ENCODE results near the gene GALR2.
"Not testable (repeated sequence)": the region's sequence is repeated elsewhere in the genome, so short reads cannot be mapped to it uniquely, and the experiment has no call there.

The GALR2 gene

GRCh38 chr17:76050538-76051467 is 23.8 kb upstream of the GALR2 start:
- no peak for DNase-seq

GRCh38 chr17:76051561-76051960 is 23.0 kb upstream of the GALR2 start:
- DNase-seq = no peak

DNA sequence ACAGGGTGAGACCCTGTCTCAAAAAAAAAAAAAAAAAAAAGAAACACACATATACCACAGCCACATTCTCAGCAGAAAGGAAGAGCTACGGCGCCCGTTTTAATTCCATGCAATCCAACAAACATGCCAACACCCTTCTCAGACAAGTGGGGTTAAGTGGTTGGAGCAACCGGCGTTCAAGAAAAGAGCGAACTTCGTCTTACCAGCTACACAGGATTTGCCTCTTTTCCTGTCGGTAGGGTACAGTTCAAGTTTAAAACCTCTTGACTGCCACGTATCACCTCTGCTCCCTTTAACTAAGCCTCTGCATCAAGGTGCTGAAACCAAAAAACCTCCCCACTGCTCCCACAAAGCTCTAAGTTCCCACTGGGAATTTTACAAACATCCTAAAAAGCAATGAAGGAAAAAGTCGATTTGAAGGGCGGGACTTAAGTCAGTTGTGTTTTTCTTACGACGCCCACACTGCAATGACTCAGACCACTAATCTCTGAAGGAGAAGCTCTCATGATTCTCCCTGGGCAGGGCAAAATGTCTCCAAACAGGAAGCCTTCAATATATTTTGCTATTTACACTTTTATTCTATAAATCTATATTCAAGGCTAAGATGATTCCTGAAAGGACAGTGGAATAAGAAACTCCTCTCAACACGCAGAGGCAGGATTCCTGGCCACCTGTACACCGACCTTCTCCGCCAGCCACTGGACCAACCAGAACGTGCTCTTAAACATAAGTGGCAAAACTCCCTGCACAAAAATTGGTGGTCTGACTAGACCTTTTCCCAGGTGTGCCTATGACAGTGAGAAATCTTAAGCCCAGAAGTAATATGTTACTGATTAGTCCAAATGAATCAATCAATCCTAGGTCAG is 21.1 kb upstream of the GALR2 start:
- DNase-seq = no peak

DNA sequence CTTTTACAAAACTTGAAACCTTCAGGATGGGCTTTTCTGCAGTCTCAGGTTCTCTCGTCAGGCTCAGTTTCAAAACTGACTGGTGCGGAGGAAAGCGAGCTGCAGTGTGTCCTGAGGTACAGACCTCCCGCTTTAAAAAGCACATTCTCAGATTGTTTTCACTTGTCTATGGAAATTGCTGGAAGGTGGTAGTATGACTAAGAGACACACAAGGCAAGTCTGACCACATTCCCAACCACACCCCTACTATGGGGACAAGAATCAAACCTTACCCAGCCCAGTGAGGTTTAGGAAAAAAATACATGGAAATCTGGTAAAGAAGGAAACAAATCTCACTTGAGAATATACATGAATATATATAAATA is 20.5 kb upstream of the GALR2 start:
- no peak for DNase-seq

DNA sequence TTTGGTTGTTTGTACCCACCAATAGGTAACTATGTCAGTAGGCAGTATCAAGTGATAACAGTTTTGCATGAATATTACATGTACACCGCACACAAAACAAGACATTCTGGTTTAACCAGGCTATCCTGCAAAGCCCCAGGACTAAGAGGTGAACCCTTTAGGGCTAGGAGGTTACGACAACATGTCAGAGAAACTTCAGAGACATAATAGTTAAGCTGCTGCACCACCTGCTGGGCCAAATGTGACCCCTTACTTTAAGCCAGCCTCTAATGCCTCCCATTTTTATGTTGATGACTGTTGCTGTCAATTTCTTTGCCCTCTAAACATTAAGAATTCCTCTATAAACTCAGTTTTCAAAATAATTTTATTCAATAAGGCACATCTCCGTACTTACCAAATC is 17.7 kb upstream of the GALR2 start:
- DNase-seq = no peak

- not testable (repeated sequence) for DNase-seq
Measured at GRCh38 chr17:76058264-76058663, 16.3 kb upstream of the GALR2 start.

DNA sequence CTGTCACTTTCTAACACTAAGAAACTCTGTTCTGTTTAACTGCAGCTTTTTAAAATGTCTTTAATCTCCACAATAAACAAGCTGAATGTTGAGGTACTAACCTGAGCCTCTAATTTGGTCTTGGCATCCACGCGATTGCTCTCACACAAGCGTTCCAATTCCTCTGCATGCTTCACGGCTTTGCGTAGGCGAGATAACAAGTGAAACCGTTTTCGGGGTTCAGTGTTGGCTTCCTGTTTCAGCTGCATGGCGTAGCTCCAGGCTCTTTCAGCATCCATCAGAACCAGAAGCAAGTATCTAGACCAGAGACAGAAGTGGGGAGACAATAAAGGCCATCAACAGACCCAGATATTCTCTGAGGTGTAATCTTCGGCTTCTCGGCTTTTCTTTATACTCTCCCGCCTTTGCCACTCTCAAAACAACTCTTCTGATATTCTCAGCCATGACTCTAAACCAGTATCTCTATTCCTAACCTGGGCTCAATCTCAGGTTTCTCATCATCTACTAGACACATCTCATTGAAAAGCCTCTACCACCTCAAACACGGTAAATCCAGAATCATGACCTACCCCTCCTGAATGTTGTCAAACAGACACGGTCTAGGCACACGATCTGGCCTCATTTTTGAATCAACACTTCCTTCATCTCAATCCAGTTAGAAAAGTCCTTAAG is 10.6 kb upstream of the GALR2 start:
- no peak for DNase-seq

DNA sequence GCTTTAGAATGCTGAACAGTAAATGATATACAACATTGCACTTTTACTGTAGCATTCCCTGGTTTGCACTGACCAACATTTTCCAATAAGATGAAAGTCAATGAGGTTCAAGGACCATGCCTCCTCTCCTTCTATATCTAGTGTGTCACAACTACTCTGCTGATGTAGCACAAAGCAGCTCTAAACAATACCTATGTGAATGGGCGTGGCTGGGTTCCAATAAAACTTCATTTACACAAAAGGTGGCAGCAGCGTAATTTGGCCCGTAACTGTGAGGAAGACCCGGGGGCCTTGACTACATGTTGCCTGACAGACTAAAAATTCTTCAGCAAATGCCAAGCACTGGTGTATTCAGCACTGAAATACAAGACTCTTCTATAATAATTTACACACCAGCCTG is 8.8 kb upstream of the GALR2 start:
- no peak for DNase-seq

DNA sequence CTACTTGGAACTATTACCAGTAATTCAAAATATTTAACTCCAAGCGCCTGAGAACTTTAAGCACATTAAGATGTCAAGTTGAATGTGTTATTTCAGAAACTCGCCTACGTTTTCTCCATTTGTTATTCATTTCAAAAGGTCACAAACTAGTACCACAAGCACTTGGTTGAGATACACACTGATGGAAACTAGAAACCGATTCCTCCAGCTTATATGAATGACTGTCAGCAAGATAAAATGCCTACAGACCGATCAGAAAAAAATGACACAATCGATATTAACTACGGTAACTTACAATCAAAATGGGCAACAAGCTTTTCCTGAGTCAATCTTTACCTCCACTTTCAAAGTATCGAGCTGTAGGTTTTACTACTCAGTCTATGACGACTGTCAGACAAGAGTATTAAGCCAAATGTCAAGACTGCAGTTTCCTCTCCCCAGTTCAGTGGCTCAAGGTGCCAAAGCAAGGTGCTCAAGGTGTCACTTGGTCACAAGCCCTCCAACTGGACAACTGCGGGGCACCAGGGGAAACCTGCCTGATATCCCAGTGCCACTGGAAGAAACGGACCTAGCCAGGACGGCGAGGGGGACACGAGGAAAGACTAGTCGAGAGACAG is 2.9 kb upstream of the GALR2 start:
- no peak for DNase-seq

- peak; percentile 91 for DNase-seq
Measured at GRCh38 chr17:76072148-76072858, 2.3 kb upstream of the GALR2 start, which contains the start of gene SRP68. Gene SRP68, minus strand, starts transcription at chr17:76072517. Its CDS starts 26 bp downstream, at chr17:76072491.

DNA sequence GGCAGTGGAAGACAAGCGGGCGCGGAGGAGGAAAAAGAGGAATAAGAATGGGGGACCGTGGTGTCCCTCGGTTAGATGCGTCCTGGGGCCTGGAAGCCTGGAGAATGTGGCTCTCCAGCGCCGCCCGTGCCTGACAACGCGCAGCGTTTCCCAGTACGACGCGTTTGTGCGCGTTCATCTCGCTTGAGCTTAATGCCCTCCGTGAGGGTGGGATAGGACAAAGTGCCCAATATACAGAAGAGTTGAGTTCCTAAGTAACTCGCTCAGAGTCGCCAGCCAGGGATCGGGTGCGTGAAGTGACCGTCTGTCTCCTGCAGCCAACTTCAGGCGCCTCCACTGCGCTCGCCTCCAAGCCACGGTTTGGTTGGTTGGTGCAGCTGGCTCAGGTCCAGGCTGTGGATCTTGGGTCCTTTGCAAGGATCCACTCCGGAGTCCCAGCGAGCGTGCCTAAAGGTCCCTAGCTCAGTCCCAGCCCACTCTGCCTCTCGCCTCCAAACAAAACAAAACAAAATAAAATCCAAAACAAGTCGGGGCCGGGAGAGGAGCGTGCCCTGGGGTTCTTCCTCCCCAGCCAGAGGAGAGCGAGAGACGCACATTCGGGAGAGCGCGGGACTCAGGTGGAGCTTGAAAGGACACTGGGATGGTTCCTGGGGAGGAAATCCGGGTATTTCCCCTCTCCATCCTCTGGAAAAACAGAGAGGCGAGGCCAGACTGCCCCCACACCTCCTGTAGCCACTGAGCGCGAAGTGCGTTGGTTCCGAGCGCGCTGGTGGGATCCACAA is 974 bp downstream of the GALR2 start:
- no peak for DNase-seq

DNA sequence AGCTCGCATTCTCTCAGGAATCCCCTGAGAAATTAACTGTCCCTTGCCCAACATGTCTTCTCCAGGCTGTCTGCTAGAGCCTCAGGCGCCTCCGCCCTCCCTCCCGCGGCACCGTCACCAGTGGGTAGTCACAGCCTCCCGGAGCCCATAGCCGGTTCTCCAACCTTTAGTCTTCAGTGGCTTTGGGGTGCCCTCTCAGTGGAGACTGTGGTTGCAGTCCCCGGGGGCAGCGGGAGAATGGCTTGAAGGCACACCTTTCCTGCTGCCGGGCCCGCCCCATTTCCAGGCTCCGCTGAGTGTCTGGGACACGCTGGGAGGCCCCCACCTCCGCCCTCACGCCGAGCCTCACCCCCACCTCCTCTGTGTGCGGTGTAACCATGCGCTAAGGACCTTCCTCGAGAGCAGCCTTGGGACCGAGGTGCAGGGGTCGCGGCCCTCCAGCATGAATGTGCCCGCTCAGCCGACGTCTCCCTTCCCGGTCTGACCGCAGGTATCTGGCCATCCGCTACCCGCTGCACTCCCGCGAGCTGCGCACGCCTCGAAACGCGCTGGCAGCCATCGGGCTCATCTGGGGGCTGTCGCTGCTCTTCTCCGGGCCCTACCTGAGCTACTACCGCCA is 1.7 kb downstream of the GALR2 start:
- DNase-seq = no peak

DNA sequence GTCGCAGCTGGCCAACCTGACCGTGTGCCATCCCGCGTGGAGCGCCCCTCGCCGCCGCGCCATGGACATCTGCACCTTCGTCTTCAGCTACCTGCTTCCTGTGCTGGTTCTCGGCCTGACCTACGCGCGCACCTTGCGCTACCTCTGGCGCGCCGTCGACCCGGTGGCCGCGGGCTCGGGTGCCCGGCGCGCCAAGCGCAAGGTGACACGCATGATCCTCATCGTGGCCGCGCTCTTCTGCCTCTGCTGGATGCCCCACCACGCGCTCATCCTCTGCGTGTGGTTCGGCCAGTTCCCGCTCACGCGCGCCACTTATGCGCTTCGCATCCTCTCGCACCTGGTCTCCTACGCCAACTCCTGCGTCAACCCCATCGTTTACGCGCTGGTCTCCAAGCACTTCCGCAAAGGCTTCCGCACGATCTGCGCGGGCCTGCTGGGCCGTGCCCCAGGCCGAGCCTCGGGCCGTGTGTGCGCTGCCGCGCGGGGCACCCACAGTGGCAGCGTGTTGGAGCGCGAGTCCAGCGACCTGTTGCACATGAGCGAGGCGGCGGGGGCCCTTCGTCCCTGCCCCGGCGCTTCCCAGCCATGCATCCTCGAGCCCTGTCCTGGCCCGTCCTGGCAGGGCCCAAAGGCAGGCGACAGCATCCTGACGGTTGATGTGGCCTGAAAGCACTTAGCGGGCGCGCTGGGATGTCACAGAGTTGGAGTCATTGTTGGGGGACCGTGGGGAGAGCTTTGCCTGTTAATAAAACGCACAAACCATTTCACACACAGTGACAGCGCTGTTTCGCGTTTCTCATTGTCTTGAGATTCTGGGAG is 2.4 kb downstream of the GALR2 start:
- no peak for DNase-seq

DNA sequence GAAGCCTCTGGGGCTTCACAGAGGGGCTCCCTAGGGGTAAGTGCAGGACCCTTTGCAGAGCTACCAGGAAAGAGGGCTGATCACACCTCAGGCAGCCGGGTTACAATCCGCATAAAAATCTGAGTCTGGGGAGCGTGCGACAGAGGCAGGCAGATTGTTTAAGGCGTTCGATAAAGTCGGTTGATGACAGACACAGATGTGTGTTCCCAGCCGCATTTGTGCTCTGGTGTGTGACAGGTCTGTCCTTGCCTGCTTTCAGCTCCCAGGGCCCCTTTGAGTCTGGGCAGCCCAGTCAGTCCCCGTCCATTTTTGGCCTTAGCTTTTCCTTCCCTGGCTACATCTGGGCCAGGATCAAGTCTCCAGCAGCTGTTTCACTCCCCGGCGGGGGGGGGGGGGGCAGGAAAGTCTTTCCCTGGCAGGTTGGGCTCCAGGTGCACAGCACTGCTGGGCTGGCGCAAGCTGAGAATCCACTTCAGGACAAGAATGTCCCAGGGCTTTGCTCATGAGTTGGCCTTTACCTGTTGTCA is 3.1 kb downstream of the GALR2 start:
- no peak for DNase-seq

DNA sequence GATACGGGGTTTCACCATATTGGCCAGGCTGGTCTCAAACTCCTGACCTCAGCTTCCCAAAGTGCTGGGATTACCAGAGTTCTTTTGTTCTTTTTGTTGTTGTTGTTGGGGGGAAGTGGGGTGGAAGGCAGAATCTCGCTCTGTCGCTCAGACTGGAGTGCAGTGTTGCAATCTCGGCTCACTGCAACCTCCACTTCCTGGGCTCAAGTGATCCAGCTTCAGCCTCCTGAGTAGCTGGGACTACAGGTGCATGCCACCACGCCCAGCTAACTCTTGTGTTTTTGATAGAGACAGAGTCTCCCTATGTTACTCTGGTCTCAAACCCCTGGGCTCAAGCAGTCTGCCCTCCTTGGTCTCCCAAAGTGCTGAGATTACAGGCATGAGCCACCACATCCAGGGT is 3.8 kb downstream of the GALR2 start:
- DNase-seq = not testable (repeated sequence)

DNA sequence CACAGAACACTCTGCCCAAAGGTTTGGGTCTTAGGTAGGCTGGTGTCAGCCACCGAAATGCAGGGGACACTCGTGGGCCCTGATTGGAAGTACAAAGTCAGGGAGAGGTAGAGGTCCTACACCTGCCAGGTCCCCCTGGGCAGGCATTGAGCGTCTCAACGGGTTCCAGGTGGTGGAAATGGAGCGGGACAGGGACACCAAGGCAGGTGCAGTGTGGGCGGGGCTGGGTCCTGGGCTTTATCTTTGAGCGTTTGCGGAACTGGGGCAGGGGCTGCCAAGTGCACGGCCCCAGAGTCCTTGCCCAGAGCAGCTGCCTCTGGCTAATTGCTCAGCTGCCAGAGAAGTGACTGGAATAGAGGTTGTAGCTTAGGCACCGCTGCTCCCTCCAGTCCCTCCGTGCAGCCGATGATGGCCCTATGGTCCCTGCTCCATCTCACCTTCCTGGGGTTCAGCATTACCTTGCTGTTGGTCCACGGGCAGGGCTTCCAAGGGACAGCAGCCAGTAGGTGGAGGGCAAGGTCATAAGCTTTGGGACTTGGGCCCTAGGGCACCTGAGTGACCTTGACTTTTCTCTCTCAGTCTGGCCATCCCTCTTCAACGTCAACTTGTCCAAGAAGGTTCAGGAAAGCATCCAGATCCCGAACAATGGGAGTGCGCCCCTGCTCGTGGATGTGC is 4.4 kb downstream of the GALR2 start, which contains the start of gene ZACN:
Gene ZACN (plus strand): TSS at position 323 of the 675 bp plus-strand sequence. CDS start 83 bp downstream, at position 406.
- DNase-seq = no peak

- DNase-seq = no peak
Measured at GRCh38 chr17:76079535-76079955, 5.0 kb downstream of the GALR2 start.

- no peak for DNase-seq
Measured at GRCh38 chr17:76079956-76080767, 5.6 kb downstream of the GALR2 start.
